Activated B cell treated with CpG ODN at 0.5 μM for 24 hours (primary cell): Measurements from ENCODE around the gene DYRK3. TPM values are rescaled to one million over a fixed set of nuclear protein-coding genes. Genes with fewer than 3 reads are reported as not detected.

Experiments
- ATAC-seq: fragments of 200-7000 bp; cut with Tn5 transposase; one replicate; pipeline ENCODE4 v1.10.0; 2021; ENCODE audit warnings: low read depth, mild to moderate bottlenecking, moderate library complexity
- CTCF ChIA-PET: fragments of 350-600 bp; sonication (Branson Sonifier 250); formaldehyde crosslinking; loops from one replicate; lab custom pipeline; 2021; ENCODE audit warnings: antibody characterized with exemption; lab: Charles Lee
- POLR2A ChIA-PET: fragments of 350-600 bp; sonication (Branson Sonifier 250); formaldehyde crosslinking; loops from one replicate; lab custom pipeline; 2021; ENCODE audit warnings: antibody characterized with exemption; lab: Charles Lee
- DNase-seq: peaks from one replicate; pipeline ENCODE4 v3.0.0; 2022
- H3K27ac Mint-ChIP-seq: one replicate; pipeline ENCODE4 v1.8.0; 2020; ENCODE audit warnings: mixed read lengths
- H3K27me3 Mint-ChIP-seq: one replicate; pipeline ENCODE4 v1.8.0; 2021; ENCODE audit warnings: mixed read lengths
- H3K36me3 Mint-ChIP-seq: one replicate; pipeline ENCODE4 v1.8.0; 2021; ENCODE audit warnings: low read depth, mixed read lengths
- H3K4me1 Mint-ChIP-seq: one replicate; pipeline ENCODE4 v1.8.0; 2021; ENCODE audit warnings: mixed read lengths
- H3K4me3 Mint-ChIP-seq: one replicate; pipeline ENCODE4 v1.8.0; 2020; ENCODE audit warnings: mild to moderate bottlenecking, mixed read lengths
- H3K9me3 Mint-ChIP-seq: one replicate; pipeline ENCODE4 v1.8.0; 2020; ENCODE audit warnings: mixed read lengths
- intact Hi-C: fragments of 100-400 bp; cut with micrococcal nuclease; formaldehyde crosslinking; loops from one replicate; pipeline ENCODE4 v1.15.1; 2024
- total RNA-seq: library from RNA; stranded (reverse); gene quantifications from 2 replicates; pipeline ENCODE4 v1.2.3, GENCODE V29; 2022
- TF ChIP-seq, protein P1 (sequence below): fragments of 200-600 bp; IDR thresholded peaks from one replicate; pipeline ENCODE4 v1.8.0; 2022; ENCODE audit warnings: antibody characterized with exemption, mild to moderate bottlenecking

The DYRK3 gene
- total RNA-seq, 1 donor from 2014 or later, result 0.33 TPM

DNA sequence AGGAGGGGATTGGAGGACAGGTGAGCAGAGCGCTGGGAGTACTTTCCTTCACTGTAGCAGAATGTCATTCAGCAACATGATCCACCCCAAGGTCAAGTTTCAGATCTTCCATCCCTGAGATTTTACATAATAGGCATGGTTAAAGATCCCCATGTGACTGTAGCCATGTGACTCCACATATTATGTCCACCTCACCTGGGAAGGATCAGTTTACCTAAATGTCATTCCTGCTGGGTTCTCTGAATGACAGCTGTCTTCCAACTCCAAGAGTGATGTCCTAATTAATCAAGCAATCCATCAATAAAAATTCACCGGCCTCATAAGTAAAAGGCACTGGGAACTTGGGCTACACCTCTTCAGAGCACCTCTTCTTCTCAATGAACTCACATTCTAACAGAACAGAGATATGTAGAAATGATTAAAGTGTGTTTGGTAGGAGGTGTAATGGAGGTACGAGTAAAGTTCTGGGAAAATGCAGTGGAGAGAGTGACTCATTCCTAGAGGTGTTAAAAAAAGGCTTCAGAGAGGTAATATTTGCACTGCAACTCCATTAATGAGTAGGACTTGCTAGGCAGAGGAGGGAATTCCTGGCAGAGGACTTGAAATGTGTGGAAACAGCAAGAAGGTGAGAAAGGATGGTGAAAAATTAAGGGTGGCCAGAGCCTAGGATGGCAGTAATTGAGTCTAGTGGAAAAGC, 27.2 kb downstream of the DYRK3 start:
- Mint-ChIP-seq H3K4me1 (peaks cover 29% of the 10 kb centered on the region), H3K4me3 (no peak overlapping the region), H3K27ac (no peak overlapping the region), H3K27me3 (peaks cover 9% of the 10 kb centered on the region), H3K9me3 (no peaks in the 10 kb centered on the region), H3K36me3 (no peaks in the 10 kb centered on the region)
- ChIA-PET POLR2A (interaction anchor here (0.9 to 2.1 kb wide), 3 partner anchors 22 to 51 kb away, joined by 4 to 9 read pairs (median 4); partner anchors contain the start of genes DYRK3, EIF2D and MAPKAPK2), CTCF (interaction anchor here (0.7 to 5.7 kb wide), 16 partner anchors 8 to 320 kb away, joined by 3 to 75 read pairs (median 21); partner anchors contain the start of genes DYRK3, EIF2D and MAPKAPK2)
- intact Hi-C loops, result no loop called here
- ATAC-seq, result no peak
- no peak for DNase-seq
- TF ChIP-seq, protein P1, sequence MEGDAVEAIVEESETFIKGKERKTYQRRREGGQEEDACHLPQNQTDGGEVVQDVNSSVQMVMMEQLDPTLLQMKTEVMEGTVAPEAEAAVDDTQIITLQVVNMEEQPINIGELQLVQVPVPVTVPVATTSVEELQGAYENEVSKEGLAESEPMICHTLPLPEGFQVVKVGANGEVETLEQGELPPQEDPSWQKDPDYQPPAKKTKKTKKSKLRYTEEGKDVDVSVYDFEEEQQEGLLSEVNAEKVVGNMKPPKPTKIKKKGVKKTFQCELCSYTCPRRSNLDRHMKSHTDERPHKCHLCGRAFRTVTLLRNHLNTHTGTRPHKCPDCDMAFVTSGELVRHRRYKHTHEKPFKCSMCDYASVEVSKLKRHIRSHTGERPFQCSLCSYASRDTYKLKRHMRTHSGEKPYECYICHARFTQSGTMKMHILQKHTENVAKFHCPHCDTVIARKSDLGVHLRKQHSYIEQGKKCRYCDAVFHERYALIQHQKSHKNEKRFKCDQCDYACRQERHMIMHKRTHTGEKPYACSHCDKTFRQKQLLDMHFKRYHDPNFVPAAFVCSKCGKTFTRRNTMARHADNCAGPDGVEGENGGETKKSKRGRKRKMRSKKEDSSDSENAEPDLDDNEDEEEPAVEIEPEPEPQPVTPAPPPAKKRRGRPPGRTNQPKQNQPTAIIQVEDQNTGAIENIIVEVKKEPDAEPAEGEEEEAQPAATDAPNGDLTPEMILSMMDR, result no peak

DNA sequence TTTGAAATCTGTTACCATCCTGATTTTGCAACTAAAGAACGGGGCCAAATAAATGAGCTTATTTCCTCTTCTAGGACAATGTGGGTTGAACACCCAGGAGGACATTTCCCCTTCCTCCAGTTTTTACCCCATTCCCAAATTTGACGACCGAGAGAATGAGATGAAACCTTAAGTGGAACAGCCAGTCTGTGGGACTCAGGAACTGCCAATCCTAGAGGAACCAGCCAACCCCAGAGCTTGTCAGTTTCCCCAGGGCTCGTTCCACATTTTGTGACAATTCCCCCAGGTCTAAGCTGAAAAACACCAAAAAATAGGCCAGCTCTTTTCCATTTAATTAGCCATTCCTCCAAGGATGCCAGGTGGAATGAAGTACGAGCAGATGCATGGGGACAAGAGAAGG, 28.0 kb downstream of the DYRK3 start:
- H3K27me3 Mint-ChIP-seq, result peaks cover 15% of the 10 kb centered on the region
- H3K4me3 Mint-ChIP-seq, result no peak overlapping the region
- H3K36me3 Mint-ChIP-seq, result no peaks in the 10 kb centered on the region
- H3K4me1 Mint-ChIP-seq, result peaks cover 20% of the 10 kb centered on the region
- no peak overlapping the region for H3K27ac Mint-ChIP-seq
- no peak for DNase-seq
- POLR2A ChIA-PET, result interaction anchor here (0.9 to 2.9 kb wide), 6 partner anchors 10 to 173 kb away, joined by 3 to 9 read pairs (median 4); partner anchors contain the start of genes DYRK3, EIF2D and MAPKAPK2
- CTCF ChIA-PET, result interaction anchor here (0.7 to 5.7 kb wide), 37 partner anchors 9 to 320 kb away, joined by 3 to 75 read pairs (median 10); partner anchors contain the start of genes DYRK3, EIF2D, IKBKE and MAPKAPK2
- H3K9me3 Mint-ChIP-seq, result no peaks in the 10 kb centered on the region
- ATAC-seq, result no peak
- TF ChIP-seq, protein P1, result no peak
- intact Hi-C loops, result no loop called here

DNA sequence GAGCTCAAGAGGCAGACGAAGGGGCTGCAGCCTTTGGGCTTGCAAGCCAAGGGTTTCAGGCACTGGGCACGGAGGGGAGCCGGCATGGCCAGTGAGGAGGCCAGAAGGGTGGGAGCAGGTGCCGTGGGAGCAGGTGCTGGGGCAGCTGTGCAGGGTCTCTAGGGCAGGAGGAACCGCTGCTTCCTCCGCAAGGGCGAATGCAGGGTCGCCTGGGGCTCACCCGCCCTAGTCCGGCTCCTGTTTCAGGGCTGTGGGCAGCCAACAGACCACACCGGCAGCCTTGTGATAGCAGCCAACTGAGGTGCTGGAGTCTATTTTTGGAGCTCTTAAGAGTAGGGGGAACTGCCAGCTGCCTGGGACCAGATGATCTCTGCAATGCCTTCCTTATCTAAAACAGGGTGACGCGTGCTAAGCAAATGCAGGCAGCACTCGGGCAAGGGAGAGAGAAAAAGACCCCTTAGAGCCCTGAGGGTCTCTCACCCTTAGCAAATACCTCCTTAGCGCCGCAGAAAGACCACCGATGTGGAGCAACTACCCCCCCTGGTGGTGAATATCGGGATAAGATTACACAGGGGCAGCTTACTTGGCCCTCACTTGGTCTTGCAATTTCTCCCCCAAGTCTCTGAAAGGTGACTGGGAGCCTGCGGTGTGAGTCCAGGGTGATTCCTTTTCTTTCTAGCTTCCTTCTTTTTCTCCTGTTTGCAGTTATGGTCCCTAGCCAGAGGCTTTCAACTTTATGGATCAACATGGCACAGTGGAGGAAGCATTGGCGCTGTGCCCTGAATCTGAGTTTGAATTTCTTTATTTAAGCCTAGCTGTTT, 28.7 kb downstream of the DYRK3 start:
- peaks cover 17% of the 10 kb centered on the region for H3K27me3 Mint-ChIP-seq
- H3K4me3 Mint-ChIP-seq, result peak overlapping the region; percentile 47
- CTCF ChIA-PET, result interaction anchor here (0.8 to 5.7 kb wide), 40 partner anchors 10 to 369 kb away, joined by 3 to 75 read pairs (median 8); partner anchors contain the start of genes C1orf116, DYRK3, EIF2D and IKBKE
- H3K9me3 Mint-ChIP-seq, result no peaks in the 10 kb centered on the region
- DNase-seq (peak; percentile 49), ATAC-seq (peak; percentile 89)
- H3K27ac Mint-ChIP-seq, result no peak overlapping the region
- intact Hi-C loops, result loop anchor here (1.0 kb wide), 8 partner anchors 15 to 185 kb away; partner anchors contain the start of gene EIF2D
- H3K4me1 Mint-ChIP-seq, result peaks cover 16% of the 10 kb centered on the region
- POLR2A ChIA-PET, result interaction anchor here (0.9 to 2.9 kb wide), 7 partner anchors 10 to 241 kb away, joined by 3 to 9 read pairs (median 4); partner anchors contain the start of genes DYRK3 and MAPKAPK2
- TF ChIP-seq, protein P1, result peak; percentile 62
- H3K36me3 Mint-ChIP-seq, result no peaks in the 10 kb centered on the region

DNA sequence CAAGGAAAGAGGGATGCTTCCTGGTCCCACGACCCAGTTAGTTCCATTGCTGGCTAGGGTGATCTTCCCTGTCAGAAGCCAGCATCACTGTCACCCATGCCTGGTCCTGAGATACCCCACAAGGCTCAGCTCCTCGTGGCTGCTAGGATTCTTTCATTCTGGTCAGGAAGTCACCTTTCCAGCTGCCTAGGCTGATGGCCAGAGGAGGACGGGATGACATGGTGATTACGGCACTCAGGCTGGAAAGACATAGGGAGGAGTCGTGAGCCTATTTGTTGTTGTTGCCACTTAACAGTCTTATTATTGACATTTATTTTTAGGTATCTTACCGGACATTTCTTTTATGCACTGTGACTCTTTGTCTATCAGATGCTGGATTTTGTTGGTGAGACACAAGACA, 29.4 kb downstream of the DYRK3 start:
- no peak overlapping the region for H3K27ac Mint-ChIP-seq
- no peak overlapping the region for H3K4me3 Mint-ChIP-seq
- no peak for DNase-seq
- no peaks in the 10 kb centered on the region for H3K36me3 Mint-ChIP-seq
- intact Hi-C loops, result loop anchor here (1.0 kb wide), 8 partner anchors 15 to 185 kb away; partner anchors contain the start of gene EIF2D
- no peak for ATAC-seq
- ChIA-PET CTCF (interaction anchor here (1.2 to 5.7 kb wide), 32 partner anchors 9 to 318 kb away, joined by 3 to 75 read pairs (median 10); partner anchors contain the start of genes DYRK3, EIF2D, IKBKE and MAPKAPK2), POLR2A (interaction anchor here (1.6 to 2.9 kb wide), 3 partner anchors 20 to 174 kb away, joined by 4 to 9 read pairs (median 7); partner anchors contain the start of gene MAPKAPK2)
- H3K9me3 Mint-ChIP-seq, result no peaks in the 10 kb centered on the region
- H3K27me3 Mint-ChIP-seq, result peaks cover 20% of the 10 kb centered on the region
- peaks cover 16% of the 10 kb centered on the region for H3K4me1 Mint-ChIP-seq
- TF ChIP-seq, protein P1, result no peak
